HepG2 (cell line): ENCODE results near the gene MARF1. TPM values are rescaled to one million over a fixed set of nuclear protein-coding genes. Genes with fewer than 3 reads are reported as not detected.

Experiments
- ATRX ChIP-seq: sonication (generic); formaldehyde crosslinking; IDR thresholded peaks from 2 replicates; pipeline ENCODE4 v1.4.0; 2020; ENCODE audit warnings: missing genetic modification reagents, borderline replicate concordance
- FOXK2 ChIP-seq: fragments of 450-650 bp; IDR thresholded peaks from 2 replicates; pipeline ENCODE4 v1.6.1; 2016
- GABPA ChIP-seq, 2 experiments: IDR thresholded peaks; 2 replicates each; pipeline ENCODE4 v1.6.1; 2011 to 2016; ENCODE audit warnings: low read depth in 2 of 2, low read length in 1 of 2, missing biosample characterization in 1 of 2, missing genetic modification characterization in 1 of 2
- HCFC1 ChIP-seq: fragments of 150-350 bp; IDR thresholded peaks from 2 replicates; pipeline ENCODE4 v1.6.1; 2014; ENCODE audit warnings: low read depth, low read length
- HMGA1 ChIP-seq: sonication (generic); formaldehyde crosslinking; conservative IDR thresholded peaks from 2 replicates; pipeline ENCODE4 v1.4.0; 2020; ENCODE audit warnings: missing genetic modification reagents
- HNF1B ChIP-seq: sonication (generic); formaldehyde crosslinking; IDR thresholded peaks from 2 replicates; pipeline ENCODE4 v1.5.1; 2020; ENCODE audit warnings: mild to moderate bottlenecking, moderate library complexity, missing genetic modification reagents
- IRF1 ChIP-seq: sonication (generic); formaldehyde crosslinking; IDR thresholded peaks from 2 replicates; pipeline ENCODE4 v1.4.0; 2020; ENCODE audit warnings: low read depth, mild to moderate bottlenecking, missing genetic modification reagents
- MAFK ChIP-seq, 2 experiments: IDR thresholded peaks in 1 of 2; conservative IDR thresholded peaks in 1 of 2; 2 replicates each; pipeline ENCODE4 v1.6.1; 2011; ENCODE audit warnings: improper control_type of control experiment in 2 of 2, low read length in 2 of 2
- MEIS1 ChIP-seq: sonication (generic); formaldehyde crosslinking; IDR thresholded peaks from 2 replicates; pipeline ENCODE4 v1.9.0; 2021; ENCODE audit warnings: mild to moderate bottlenecking, missing genetic modification reagents, moderate library complexity, borderline replicate concordance
- NFE2L1 ChIP-seq: sonication (generic); formaldehyde crosslinking; IDR thresholded peaks from 2 replicates; pipeline ENCODE4 v1.4.0; 2020; ENCODE audit warnings: missing genetic modification reagents, mild to moderate bottlenecking, borderline replicate concordance
- NONO ChIP-seq, 2 experiments: fragments of 450-650 bp in 1 of 2; sonication (generic) in 1 of 2; formaldehyde crosslinking in 1 of 2; IDR thresholded peaks in 1 of 2; conservative IDR thresholded peaks in 1 of 2; 2 replicates each; pipeline versions ENCODE4 v1.6.1 to v1.8.0; 2017 to 2022; ENCODE audit warnings: mild to moderate bottlenecking in 1 of 2, missing genetic modification reagents in 1 of 2, moderate library complexity in 1 of 2
- NRL ChIP-seq: sonication (generic); formaldehyde crosslinking; IDR thresholded peaks from 2 replicates; pipeline ENCODE4 v1.5.0; 2020; ENCODE audit warnings: missing genetic modification reagents, mild to moderate bottlenecking, moderate library complexity, borderline replicate concordance
- PCBP2 ChIP-seq: fragments of 200-400 bp; formaldehyde crosslinking; optimal IDR thresholded peaks from 2 replicates; pipeline ENCODE3; 2018; ENCODE audit warnings: low read length, low read depth; ENCODE audit not compliant: poor library complexity, severe bottlenecking
- POLR2G ChIP-seq: fragments of 200-400 bp; formaldehyde crosslinking; IDR thresholded peaks from 2 replicates; pipeline ENCODE4 v1.6.1; 2018; ENCODE audit warnings: mild to moderate bottlenecking, low read depth, low read length, moderate library complexity
- SMAD1 ChIP-seq: sonication (generic); formaldehyde crosslinking; IDR thresholded peaks from 2 replicates; pipeline ENCODE4 v1.4.0; 2020; ENCODE audit warnings: missing genetic modification reagents, low read depth, mild to moderate bottlenecking, borderline replicate concordance
- TERF1 ChIP-seq: sonication (generic); formaldehyde crosslinking; IDR thresholded peaks from 2 replicates; pipeline ENCODE4 v1.8.0; 2022; ENCODE audit warnings: mild to moderate bottlenecking, missing genetic modification reagents, moderate library complexity
- XRCC5 ChIP-seq: fragments of 200-400 bp; formaldehyde crosslinking; optimal IDR thresholded peaks from 2 replicates; pipeline ENCODE3; 2017; ENCODE audit warnings: mild to moderate bottlenecking, low read length
- ZNF124 ChIP-seq: sonication (generic); formaldehyde crosslinking; IDR thresholded peaks from 2 replicates; pipeline ENCODE4 v1.4.0; 2020; ENCODE audit warnings: missing genetic modification reagents
- ZNF225 ChIP-seq: sonication (generic); formaldehyde crosslinking; IDR thresholded peaks from 2 replicates; pipeline ENCODE4 v1.4.0; 2020; ENCODE audit warnings: mild to moderate bottlenecking, missing genetic modification reagents
- ZNF430 ChIP-seq: sonication (generic); formaldehyde crosslinking; IDR thresholded peaks from 2 replicates; pipeline ENCODE4 v1.9.0; 2021; ENCODE audit warnings: mild to moderate bottlenecking, missing genetic modification reagents
- ZNF512 ChIP-seq: sonication (generic); formaldehyde crosslinking; IDR thresholded peaks from 2 replicates; pipeline ENCODE4 v1.4.0; 2020; ENCODE audit warnings: mild to moderate bottlenecking, missing genetic modification reagents
- ZNF549 ChIP-seq: sonication (generic); formaldehyde crosslinking; IDR thresholded peaks from 2 replicates; pipeline ENCODE4 v1.5.0; 2020; ENCODE audit warnings: missing genetic modification reagents
- ZNF782 ChIP-seq: sonication (generic); formaldehyde crosslinking; IDR thresholded peaks from 2 replicates; pipeline ENCODE4 v1.4.0; 2020; ENCODE audit warnings: missing genetic modification reagents, mild to moderate bottlenecking, borderline replicate concordance
- ZNF790 ChIP-seq: sonication (generic); formaldehyde crosslinking; IDR thresholded peaks from 2 replicates; pipeline ENCODE4 v1.8.0; 2022; ENCODE audit warnings: missing genetic modification reagents, mild to moderate bottlenecking, borderline replicate concordance
- ZNF83 ChIP-seq: sonication (generic); formaldehyde crosslinking; IDR thresholded peaks from 2 replicates; pipeline ENCODE4 v1.4.0; 2020; ENCODE audit warnings: missing genetic modification reagents, mild to moderate bottlenecking, borderline replicate concordance
- polyA plus RNA-seq, 8 experiments: library from polyadenylated mRNA; depleted of rRNA in 3 of 8; stranded (reverse) in 7 of 8; unstranded in 1 of 8; fragments of >200 nt; fragmentation: Illumina TruSeq in 4 of 8; extraction: Trizol in 4 of 8; gene quantifications; 2 replicates each; pipeline versions ENCODE4 v1.2.1 to v1.2.3, GENCODE V29; 2011 to 2016; ENCODE audit warnings: low read depth in 4 of 8, missing spikeins in 1 of 8, mixed read lengths in 1 of 8; ENCODE audit not compliant: insufficient read depth in 1 of 8
- total RNA-seq, 5 experiments: library from RNA; depleted of rRNA; stranded (reverse); fragments of >200 nt; fragmentation: Illumina TruSeq; extraction: Trizol; gene quantifications; 2 replicates each; pipeline ENCODE4 v1.2.3, GENCODE V29; 2016; ENCODE audit warnings: low read depth in 1 of 5

MARF1 gene
- total and polyA plus RNA-seq, 2 of the 13 experiments (the other 11 are each of a cell fraction or from before 2014, with no cell fraction given): 8.7 to 20.7 TPM

- TF ChIP-seq ZNF512 (CRISPR knock-in tag) (peak; percentile 87), ZNF225 (CRISPR knock-in tag) (0 out of 2 replicates have a peak, but pooled peaks have one; percentile 25), SMAD1 (peak; percentile 79; the same call in 1 of the 2 replicates), ZNF790 (CRISPR knock-in tag) (no peak), PCBP2 (peak; percentile 5), HNF1B (CRISPR knock-in tag) (peak; percentile 3; the same call in 1 of the 2 replicates), IRF1 (CRISPR knock-in tag) (no peak), HMGA1 (CRISPR knock-in tag) (no peak), MEIS1 (CRISPR knock-in tag) (0 out of 2 replicates have a peak, but pooled peaks have one; percentile 1), GABPA (IDR thresholded peaks at IDR 0.05; ENCODE audit: low read depth, low read length) (no peak), GABPA (CRISPR knock-in tag; IDR thresholded peaks at IDR 0.05; ENCODE audit: low read depth) (no peak), ZNF124 (CRISPR knock-in tag) (no peak), FOXK2 (no peak), HCFC1 (no peak), NRL (CRISPR knock-in tag) (no peak), TERF1 (CRISPR knock-in tag) (no peak), ZNF549 (CRISPR knock-in tag) (no peak), ZNF430 (CRISPR knock-in tag) (no peak), NONO (IDR thresholded peaks at IDR 0.05) (peak; percentile 46; the same call in 1 of the 2 replicates), NONO (CRISPR knock-in tag; conservative IDR thresholded peaks at IDR 0.05) (no peak), POLR2G (no peak), XRCC5 (no peak), ATRX (CRISPR knock-in tag) (no peak), ZNF782 (CRISPR knock-in tag) (no peak), ZNF83 (peak; percentile 16), NFE2L1 (0 out of 2 replicates have a peak, but pooled peaks have one; percentile 62), MAFK (conservative IDR thresholded peaks at IDR 0.05 in 1 of 2, IDR thresholded peaks at IDR 0.05 in 1 of 2; ENCODE audit: low read length in 2 of 2) (peak in 1 of 2 experiments; percentile 49; a peak in 1 of 4 replicates)
Measured at GRCh38 chr16:15650698-15651171, 7.8 kb upstream of the MARF1 start (continued).
